IMR-90 (cell line): ENCODE data around the gene FSTL1. TPM values are rescaled to one million over a fixed set of nuclear protein-coding genes. Genes with fewer than 3 reads are reported as not detected.

Experiments
- ATAC-seq: fragments of 200-7000 bp; cut with Tn5 transposase; 2 replicates; pipeline ENCODE4 v1.9.1; 2020; ENCODE audit warnings: low read depth, mild to moderate bottlenecking, moderate library complexity
- BruUV-seq: library from RNA; stranded (reverse); fragments of 400-500 nt; replicated peaks from 2 replicates; lab custom pipeline; 2021; lab: Mats Ljungman, UMichigan
- CTCF ChIA-PET: fragments of 300-600 bp; formaldehyde crosslinking; extraction: SDS; loops from one replicate; lab custom pipeline; 2021; ENCODE audit warnings: antibody characterized with exemption; lab: Yijun Ruan, JAX
- POLR2A ChIA-PET: fragments of 300-600 bp; sonication (Branson Sonifier 250); formaldehyde crosslinking; loops from one replicate; lab custom pipeline; 2022; ENCODE audit warnings: antibody characterized with exemption; ENCODE audit not compliant: unreplicated experiment; lab: Charles Lee
- DNase-seq: peaks from one replicate; pipeline ENCODE4 v3.0.0; 2013
- H2AFZ ChIP-seq: replicated peaks from 2 replicates; pipeline ENCODE3; 2013; ENCODE audit warnings: low read length, mild to moderate bottlenecking; ENCODE audit not compliant: poor library complexity
- H2AK5ac ChIP-seq: 2 replicates; pipeline ENCODE4 v1.6.1; 2013; ENCODE audit warnings: low read depth, low read length, inconsistent platforms
- H2AK9ac ChIP-seq: replicated peaks from 2 replicates; pipeline ENCODE3; 2013; ENCODE audit warnings: mild to moderate bottlenecking, low read depth, low read length, moderate library complexity; ENCODE audit not compliant: poor library complexity
- H2BK120ac ChIP-seq: 2 replicates; pipeline ENCODE4 v1.6.1; 2013; ENCODE audit warnings: low read depth, low read length, inconsistent platforms
- H2BK15ac ChIP-seq: 3 replicates; pipeline ENCODE4 v1.6.1; 2013; ENCODE audit warnings: low read depth, low read length, inconsistent platforms
- H2BK20ac ChIP-seq: 2 replicates; pipeline ENCODE4 v1.6.1; 2013; ENCODE audit warnings: low read depth, mild to moderate bottlenecking, inconsistent platforms, low read length, moderate library complexity
- H2BK5ac ChIP-seq: 2 replicates; pipeline ENCODE4 v1.6.1; 2013; ENCODE audit warnings: mild to moderate bottlenecking, low read depth, low read length, inconsistent platforms; ENCODE audit not compliant: poor library complexity, severe bottlenecking
- H3K14ac ChIP-seq: replicated peaks from 2 replicates; pipeline ENCODE4 v1.6.1; 2013; ENCODE audit warnings: low read depth, low read length, inconsistent platforms
- H3K18ac ChIP-seq: 2 replicates; pipeline ENCODE4 v1.6.1; 2013; ENCODE audit warnings: low read depth, low read length, control low read depth
- H3K23ac ChIP-seq: 2 replicates; pipeline ENCODE4 v1.6.1; 2013; ENCODE audit warnings: low read depth, low read length, inconsistent platforms
- H3K27ac ChIP-seq: 2 replicates; pipeline ENCODE4 v1.5.1; 2013; ENCODE audit warnings: mild to moderate bottlenecking, control low read depth, low read length; ENCODE audit not compliant: insufficient read depth
- H3K27me3 ChIP-seq: 2 replicates; pipeline ENCODE4 v1.6.1; 2013; ENCODE audit warnings: low read length; ENCODE audit not compliant: control insufficient read depth, insufficient read depth
- H3K36me3 ChIP-seq: 2 replicates; pipeline ENCODE4 v1.6.1; 2013; ENCODE audit warnings: low read length, mixed read lengths; ENCODE audit not compliant: control insufficient read depth, insufficient read depth
- H3K4ac ChIP-seq: 2 replicates; pipeline ENCODE4 v1.6.1; 2013; ENCODE audit warnings: low read depth, low read length, inconsistent platforms
- H3K4me1 ChIP-seq: 2 replicates; pipeline ENCODE4 v1.6.1; 2013; ENCODE audit warnings: low read length, mixed read lengths; ENCODE audit not compliant: control insufficient read depth, insufficient read depth
- H3K4me2 ChIP-seq: 2 replicates; pipeline ENCODE4 v1.6.1; 2013; ENCODE audit warnings: low read depth, mild to moderate bottlenecking, control low read depth, low read length, moderate library complexity
- H3K4me3 ChIP-seq: 2 replicates; pipeline ENCODE4 v1.5.1; 2013; ENCODE audit warnings: low read depth, mild to moderate bottlenecking, control low read depth, low read length, moderate library complexity; ENCODE audit not compliant: insufficient read depth
- H3K56ac ChIP-seq: 2 replicates; pipeline ENCODE4 v1.6.1; 2013; ENCODE audit warnings: low read length, inconsistent platforms; ENCODE audit not compliant: insufficient read depth; ENCODE audit errors: extremely low read depth
- H3K79me1 ChIP-seq, 2 experiments: 2 replicates each; pipeline ENCODE4 v1.6.1; 2013; ENCODE audit warnings: low read length in 2 of 2, inconsistent platforms in 1 of 2, low read depth in 1 of 2
- H3K9ac ChIP-seq: 2 replicates; pipeline ENCODE4 v1.6.1; 2013; ENCODE audit warnings: low read depth, low read length, control low read depth
- H3K9me1 ChIP-seq: 2 replicates; pipeline ENCODE4 v1.6.1; 2013; ENCODE audit warnings: low read length, inconsistent platforms; ENCODE audit not compliant: insufficient read depth
- H3K9me3 ChIP-seq: 2 replicates; pipeline ENCODE4 v1.6.1; 2013; ENCODE audit warnings: low read length; ENCODE audit not compliant: control insufficient read depth, insufficient read depth
- H4K20me1 ChIP-seq: 2 replicates; pipeline ENCODE4 v1.6.1; 2013; ENCODE audit warnings: low read length, inconsistent platforms; ENCODE audit not compliant: insufficient read depth
- H4K5ac ChIP-seq: 2 replicates; pipeline ENCODE4 v1.6.1; 2013; ENCODE audit warnings: mild to moderate bottlenecking, low read depth, low read length, control low read depth
- H4K8ac ChIP-seq, 2 experiments: 2 replicates each; pipeline ENCODE4 v1.6.1; 2013; ENCODE audit warnings: low read depth in 2 of 2, low read length in 2 of 2, control low read depth in 1 of 2, inconsistent platforms in 1 of 2
- H4K91ac ChIP-seq: 2 replicates; pipeline ENCODE4 v1.6.1; 2013; ENCODE audit warnings: low read depth, low read length, inconsistent platforms; ENCODE audit not compliant: insufficient read depth
- RAD21 ChIP-seq: IDR thresholded peaks from 2 replicates; pipeline ENCODE4 v1.6.1; 2012; ENCODE audit warnings: low read length, improper control_type of control experiment
- WGBS, 2 experiments: methylation state at CpG; one replicate each; pipeline versions ENCODE4 v1.1.5 to v1.1.7; 2013; ENCODE audit warnings: missing lambda C conversion rate in 2 of 2; ENCODE audit not compliant: insufficient read length in 1 of 2; ENCODE audit errors: extremely low coverage in 2 of 2; 5-methylcytosine and 5-hydroxymethylcytosine counted together
- dilution Hi-C: fragments of 300-500 bp; cut with HindIII; formaldehyde crosslinking; loops from one replicate; pipeline ENCODE4 v1.14.3; 2018; ENCODE audit warnings: low sequenced_read_pairs; ENCODE audit not compliant: unreplicated experiment
- in situ Hi-C: fragments of 300-500 bp; cut with MboI; formaldehyde crosslinking; loops from 3 replicates; pipeline ENCODE4 v1.14.3; 2019; ENCODE audit warnings: low sequenced_read_pairs, inconsistent platforms, mixed read lengths
- intact Hi-C: fragments of 100-400 bp; cut with micrococcal nuclease; formaldehyde crosslinking; loops from 2 replicates; pipeline ENCODE4 v1.10.0; 2022
- polyA plus RNA-seq, 3 experiments: library from polyadenylated mRNA; depleted of rRNA; stranded (reverse); fragments of >200 nt; gene quantifications; 2 replicates each; pipeline ENCODE4 v1.2.3, GENCODE V29; 2012; ENCODE audit warnings: low replicate concordance in 1 of 3
- total RNA-seq: library from RNA; depleted of rRNA; stranded (reverse); fragments of >200 nt; gene quantifications from 2 replicates; pipeline ENCODE4 v1.2.3, GENCODE V29; 2012
- TF ChIP-seq, protein P1 (sequence below): conservative IDR thresholded peaks from 2 replicates; pipeline ENCODE4 v1.5.1; 2012; ENCODE audit warnings: mild to moderate bottlenecking, low read depth, low read length, improper control_type of control experiment

Gene FSTL1
- total and polyA plus RNA-seq, 2 of the 4 experiments (the other 2 are of a cell fraction) = 864 to 1,642 TPM

DNA sequence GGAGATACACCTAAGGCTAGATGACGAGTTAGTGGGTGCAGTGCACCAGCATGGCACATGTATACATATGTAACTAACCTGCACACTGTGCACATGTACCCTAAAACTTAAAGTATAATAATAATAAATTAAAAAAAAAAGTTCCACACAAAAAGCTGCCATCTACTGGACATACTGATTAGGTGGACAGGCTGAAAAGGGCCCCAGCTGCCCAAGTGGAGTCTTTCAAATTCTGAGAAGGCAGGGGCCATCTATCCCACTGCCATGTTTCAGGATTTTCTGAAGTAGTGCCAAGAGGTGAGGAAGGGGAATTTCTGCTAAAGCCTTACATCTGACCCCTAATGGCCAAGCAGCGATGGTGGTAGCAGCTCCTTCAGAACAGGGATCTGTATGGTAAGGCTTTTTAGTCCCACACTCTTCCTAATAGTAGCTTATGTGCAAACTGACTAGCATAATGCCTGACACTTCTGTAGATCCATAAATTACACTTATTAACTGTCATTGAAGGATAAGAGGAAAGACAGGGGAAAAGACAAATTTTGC lies 7.7 kb downstream of the FSTL1 start:
- no peak overlapping the region for H3K27ac ChIP-seq
- H2AK5ac ChIP-seq = no peak overlapping the region
- H3K4me2 ChIP-seq = 0 out of 2 replicates have a peak overlapping the region, but pooled peaks have one; percentile 1
- H4K8ac ChIP-seq = no peak overlapping the region
- no peak overlapping the region for H2BK20ac ChIP-seq
- H3K14ac ChIP-seq = no peak overlapping the region
- H2AFZ ChIP-seq = no peak overlapping the region
- H3K23ac ChIP-seq = no peak overlapping the region
- H3K56ac ChIP-seq = no peak overlapping the region
- H3K27me3 ChIP-seq = no peaks in the 10 kb centered on the region
- no peak overlapping the region for H4K91ac ChIP-seq
- ChIA-PET CTCF (interaction anchor here (0.6 to 1.4 kb wide), 6 partner anchors 18 to 199 kb away, joined by 3 to 7 read pairs (median 3); no protein-coding TSS in a partner anchor), POLR2A (interaction anchor here (0.9 kb wide), 1 partner anchor 198 kb away, joined by 3 read pairs; no protein-coding TSS in a partner anchor)
- intact Hi-C loops = no loop called here
- no peaks in the 10 kb centered on the region for H3K9me3 ChIP-seq
- dilution Hi-C loops = no loop called here
- WGBS, 2 experiments = no CpG with 5 or more reads among the region's 2 CpGs
- peaks cover 10 to 62% of the 10 kb centered on the region in 2 experiments for H3K79me1 ChIP-seq
- TF ChIP-seq, protein P1, sequence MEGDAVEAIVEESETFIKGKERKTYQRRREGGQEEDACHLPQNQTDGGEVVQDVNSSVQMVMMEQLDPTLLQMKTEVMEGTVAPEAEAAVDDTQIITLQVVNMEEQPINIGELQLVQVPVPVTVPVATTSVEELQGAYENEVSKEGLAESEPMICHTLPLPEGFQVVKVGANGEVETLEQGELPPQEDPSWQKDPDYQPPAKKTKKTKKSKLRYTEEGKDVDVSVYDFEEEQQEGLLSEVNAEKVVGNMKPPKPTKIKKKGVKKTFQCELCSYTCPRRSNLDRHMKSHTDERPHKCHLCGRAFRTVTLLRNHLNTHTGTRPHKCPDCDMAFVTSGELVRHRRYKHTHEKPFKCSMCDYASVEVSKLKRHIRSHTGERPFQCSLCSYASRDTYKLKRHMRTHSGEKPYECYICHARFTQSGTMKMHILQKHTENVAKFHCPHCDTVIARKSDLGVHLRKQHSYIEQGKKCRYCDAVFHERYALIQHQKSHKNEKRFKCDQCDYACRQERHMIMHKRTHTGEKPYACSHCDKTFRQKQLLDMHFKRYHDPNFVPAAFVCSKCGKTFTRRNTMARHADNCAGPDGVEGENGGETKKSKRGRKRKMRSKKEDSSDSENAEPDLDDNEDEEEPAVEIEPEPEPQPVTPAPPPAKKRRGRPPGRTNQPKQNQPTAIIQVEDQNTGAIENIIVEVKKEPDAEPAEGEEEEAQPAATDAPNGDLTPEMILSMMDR = 0 out of 2 replicates have a peak, but pooled peaks have one; percentile 10
- TF ChIP-seq RAD21 = no peak
- H2BK120ac ChIP-seq = no peak overlapping the region
- H4K20me1 ChIP-seq = peaks cover 89% of the 10 kb centered on the region
- H3K4me3 ChIP-seq = no peak overlapping the region
- DNase-seq (no peak), ATAC-seq (no peak)
- H4K5ac ChIP-seq = no peak overlapping the region
- H2BK15ac ChIP-seq = no peak overlapping the region
- no peak overlapping the region for H3K9ac ChIP-seq
- H3K4me1 ChIP-seq = peaks cover 34% of the 10 kb centered on the region
- in situ Hi-C loops = loop anchor here (25.0 kb wide), 2 partner anchors 344 to 1044 kb away; no protein-coding TSS in a partner anchor
- no peak overlapping the region for H2AK9ac ChIP-seq
- no peak overlapping the region for H2BK5ac ChIP-seq
- peaks cover 42% of the 10 kb centered on the region for H3K9me1 ChIP-seq
- peaks cover 47% of the 10 kb centered on the region for H3K36me3 ChIP-seq
- H3K18ac ChIP-seq = no peak overlapping the region
- BruUV-seq = no TSS peak
- no peak overlapping the region for H3K4ac ChIP-seq
